ENCODE data around the gene FSTL5.
"Not testable (repeated sequence)": the region's sequence is repeated elsewhere in the genome, so short reads cannot be mapped to it uniquely, and the experiment has no call there.

Gene FSTL5

GRCh38 chr4:162103908-162104307, 59.9 kb downstream of the FSTL5 start:
- not testable (repeated sequence) for DNase-seq (ENCODE audit: low spot score)

GRCh38 chr4:162102713-162103112, 61.1 kb downstream of the FSTL5 start:
- DNase-seq (ENCODE audit: low spot score), result no peak

- DNase-seq (ENCODE audit: low spot score), result no peak
Observed at GRCh38 chr4:162101337-162101736, 62.5 kb downstream of the FSTL5 start.

- no peak for DNase-seq (ENCODE audit: low spot score)
Observed at GRCh38 chr4:162075726-162076125, 88.1 kb downstream of the FSTL5 start.

- DNase-seq (ENCODE audit: low spot score), result peak; percentile 29
Observed at GRCh38 chr4:162061214-162061613, 102.6 kb downstream of the FSTL5 start.

GRCh38 chr4:162059656-162060055, 104.1 kb downstream of the FSTL5 start:
- no peak for DNase-seq (ENCODE audit: low spot score)

- no peak for DNase-seq (ENCODE audit: low spot score)
Observed at GRCh38 chr4:162056990-162057389, 106.8 kb downstream of the FSTL5 start.

- no peak for DNase-seq (ENCODE audit: low spot score)
Observed at GRCh38 chr4:162046135-162046534, 117.7 kb downstream of the FSTL5 start.

- DNase-seq (ENCODE audit: low spot score), result no peak
Observed at GRCh38 chr4:162038112-162038511, 125.7 kb downstream of the FSTL5 start.

- no peak for DNase-seq (ENCODE audit: low spot score)
Observed at GRCh38 chr4:162017863-162018262, 145.9 kb downstream of the FSTL5 start.

- DNase-seq (ENCODE audit: low spot score), result no peak
Observed at GRCh38 chr4:162016991-162017390, 146.8 kb downstream of the FSTL5 start.

- DNase-seq (ENCODE audit: low spot score), result no peak
Observed at GRCh38 chr4:162016219-162016618, 147.6 kb downstream of the FSTL5 start.

GRCh38 chr4:162015090-162015489, 148.7 kb downstream of the FSTL5 start:
- DNase-seq (ENCODE audit: low spot score), result no peak

- no peak for DNase-seq (ENCODE audit: low spot score)
Observed at GRCh38 chr4:162011089-162011488, 152.7 kb downstream of the FSTL5 start.

GRCh38 chr4:162010362-162010761, 153.4 kb downstream of the FSTL5 start:
- no peak for DNase-seq (ENCODE audit: low spot score)

- no peak for DNase-seq (ENCODE audit: low spot score)
Observed at GRCh38 chr4:161992317-161992716, 171.5 kb downstream of the FSTL5 start.

- DNase-seq (ENCODE audit: low spot score), result no peak
Observed at GRCh38 chr4:161991811-161992210, 172.0 kb downstream of the FSTL5 start.

GRCh38 chr4:161990721-161991120, 173.1 kb downstream of the FSTL5 start:
- DNase-seq (ENCODE audit: low spot score), result no peak

GRCh38 chr4:161988946-161989345, 174.9 kb downstream of the FSTL5 start:
- no peak for DNase-seq (ENCODE audit: low spot score)

- no peak for DNase-seq (ENCODE audit: low spot score)
Observed at GRCh38 chr4:161987611-161988010, 176.2 kb downstream of the FSTL5 start.

GRCh38 chr4:161952382-161952781, 211.4 kb downstream of the FSTL5 start:
- no peak for DNase-seq (ENCODE audit: low spot score)

- no peak for DNase-seq (ENCODE audit: low spot score)
Observed at GRCh38 chr4:161949946-161950725, 213.7 kb downstream of the FSTL5 start.

- no peak for DNase-seq (ENCODE audit: low spot score)
Observed at GRCh38 chr4:161948026-161948770, 215.6 kb downstream of the FSTL5 start.

Data from RKO (cell line).